OCI-LY3 (cell line): ENCODE data around the gene SSUH2.

Experiments
- EZH2phosphoT487 ChIP-seq: fragments of 200-600 bp; shearing (Covaris generic); IDR thresholded peaks from 2 replicates; pipeline ENCODE4 v1.6.1; 2018; ENCODE audit warnings: antibody characterized with exemption, mixed run types, low read depth
- TF ChIP-seq, protein P1 (sequence below): fragments of 200-600, 300-600 bp; sonication (generic); IDR thresholded peaks from 2 replicates; pipeline ENCODE4 v1.5.1; 2014; ENCODE audit warnings: antibody characterized with exemption, low read length, low read depth

DNA sequence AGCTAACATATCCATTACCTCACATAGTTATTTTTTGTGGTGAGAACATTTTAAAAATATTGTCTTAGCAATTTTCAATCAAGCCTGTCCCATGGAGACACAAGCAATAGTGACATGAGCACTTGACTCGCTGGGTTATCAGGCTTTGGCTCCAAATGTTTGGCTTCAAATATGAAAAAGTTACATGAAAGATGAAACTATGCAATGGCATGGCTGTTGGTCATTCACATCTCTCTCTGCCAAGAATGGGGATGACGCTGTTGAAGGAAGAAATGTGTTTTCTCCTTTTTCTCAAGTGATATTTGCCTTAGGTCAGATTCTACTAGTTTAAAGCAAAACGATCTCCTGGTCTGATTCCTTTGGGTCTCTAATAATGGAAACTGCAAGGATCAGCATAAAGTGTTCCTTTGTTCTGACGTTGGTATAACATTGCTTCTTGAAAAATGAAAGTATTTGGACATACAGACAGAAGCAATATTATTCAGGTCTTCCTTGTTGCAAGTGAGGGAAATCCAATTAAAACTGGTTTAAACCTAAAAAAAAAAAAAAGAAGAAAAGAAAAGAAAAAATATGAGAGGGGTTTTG is 71.2 kb downstream of the SSUH2 start:
- TF ChIP-seq, protein P1, sequence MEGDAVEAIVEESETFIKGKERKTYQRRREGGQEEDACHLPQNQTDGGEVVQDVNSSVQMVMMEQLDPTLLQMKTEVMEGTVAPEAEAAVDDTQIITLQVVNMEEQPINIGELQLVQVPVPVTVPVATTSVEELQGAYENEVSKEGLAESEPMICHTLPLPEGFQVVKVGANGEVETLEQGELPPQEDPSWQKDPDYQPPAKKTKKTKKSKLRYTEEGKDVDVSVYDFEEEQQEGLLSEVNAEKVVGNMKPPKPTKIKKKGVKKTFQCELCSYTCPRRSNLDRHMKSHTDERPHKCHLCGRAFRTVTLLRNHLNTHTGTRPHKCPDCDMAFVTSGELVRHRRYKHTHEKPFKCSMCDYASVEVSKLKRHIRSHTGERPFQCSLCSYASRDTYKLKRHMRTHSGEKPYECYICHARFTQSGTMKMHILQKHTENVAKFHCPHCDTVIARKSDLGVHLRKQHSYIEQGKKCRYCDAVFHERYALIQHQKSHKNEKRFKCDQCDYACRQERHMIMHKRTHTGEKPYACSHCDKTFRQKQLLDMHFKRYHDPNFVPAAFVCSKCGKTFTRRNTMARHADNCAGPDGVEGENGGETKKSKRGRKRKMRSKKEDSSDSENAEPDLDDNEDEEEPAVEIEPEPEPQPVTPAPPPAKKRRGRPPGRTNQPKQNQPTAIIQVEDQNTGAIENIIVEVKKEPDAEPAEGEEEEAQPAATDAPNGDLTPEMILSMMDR: no peak
- TF ChIP-seq EZH2phosphoT487: no peak
